ENCODE results near the gene BCL6.

- TF ChIP-seq, protein P1, sequence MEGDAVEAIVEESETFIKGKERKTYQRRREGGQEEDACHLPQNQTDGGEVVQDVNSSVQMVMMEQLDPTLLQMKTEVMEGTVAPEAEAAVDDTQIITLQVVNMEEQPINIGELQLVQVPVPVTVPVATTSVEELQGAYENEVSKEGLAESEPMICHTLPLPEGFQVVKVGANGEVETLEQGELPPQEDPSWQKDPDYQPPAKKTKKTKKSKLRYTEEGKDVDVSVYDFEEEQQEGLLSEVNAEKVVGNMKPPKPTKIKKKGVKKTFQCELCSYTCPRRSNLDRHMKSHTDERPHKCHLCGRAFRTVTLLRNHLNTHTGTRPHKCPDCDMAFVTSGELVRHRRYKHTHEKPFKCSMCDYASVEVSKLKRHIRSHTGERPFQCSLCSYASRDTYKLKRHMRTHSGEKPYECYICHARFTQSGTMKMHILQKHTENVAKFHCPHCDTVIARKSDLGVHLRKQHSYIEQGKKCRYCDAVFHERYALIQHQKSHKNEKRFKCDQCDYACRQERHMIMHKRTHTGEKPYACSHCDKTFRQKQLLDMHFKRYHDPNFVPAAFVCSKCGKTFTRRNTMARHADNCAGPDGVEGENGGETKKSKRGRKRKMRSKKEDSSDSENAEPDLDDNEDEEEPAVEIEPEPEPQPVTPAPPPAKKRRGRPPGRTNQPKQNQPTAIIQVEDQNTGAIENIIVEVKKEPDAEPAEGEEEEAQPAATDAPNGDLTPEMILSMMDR (IDR thresholded peaks at IDR 0.05), result no peak
- TF ChIP-seq, protein P2, sequence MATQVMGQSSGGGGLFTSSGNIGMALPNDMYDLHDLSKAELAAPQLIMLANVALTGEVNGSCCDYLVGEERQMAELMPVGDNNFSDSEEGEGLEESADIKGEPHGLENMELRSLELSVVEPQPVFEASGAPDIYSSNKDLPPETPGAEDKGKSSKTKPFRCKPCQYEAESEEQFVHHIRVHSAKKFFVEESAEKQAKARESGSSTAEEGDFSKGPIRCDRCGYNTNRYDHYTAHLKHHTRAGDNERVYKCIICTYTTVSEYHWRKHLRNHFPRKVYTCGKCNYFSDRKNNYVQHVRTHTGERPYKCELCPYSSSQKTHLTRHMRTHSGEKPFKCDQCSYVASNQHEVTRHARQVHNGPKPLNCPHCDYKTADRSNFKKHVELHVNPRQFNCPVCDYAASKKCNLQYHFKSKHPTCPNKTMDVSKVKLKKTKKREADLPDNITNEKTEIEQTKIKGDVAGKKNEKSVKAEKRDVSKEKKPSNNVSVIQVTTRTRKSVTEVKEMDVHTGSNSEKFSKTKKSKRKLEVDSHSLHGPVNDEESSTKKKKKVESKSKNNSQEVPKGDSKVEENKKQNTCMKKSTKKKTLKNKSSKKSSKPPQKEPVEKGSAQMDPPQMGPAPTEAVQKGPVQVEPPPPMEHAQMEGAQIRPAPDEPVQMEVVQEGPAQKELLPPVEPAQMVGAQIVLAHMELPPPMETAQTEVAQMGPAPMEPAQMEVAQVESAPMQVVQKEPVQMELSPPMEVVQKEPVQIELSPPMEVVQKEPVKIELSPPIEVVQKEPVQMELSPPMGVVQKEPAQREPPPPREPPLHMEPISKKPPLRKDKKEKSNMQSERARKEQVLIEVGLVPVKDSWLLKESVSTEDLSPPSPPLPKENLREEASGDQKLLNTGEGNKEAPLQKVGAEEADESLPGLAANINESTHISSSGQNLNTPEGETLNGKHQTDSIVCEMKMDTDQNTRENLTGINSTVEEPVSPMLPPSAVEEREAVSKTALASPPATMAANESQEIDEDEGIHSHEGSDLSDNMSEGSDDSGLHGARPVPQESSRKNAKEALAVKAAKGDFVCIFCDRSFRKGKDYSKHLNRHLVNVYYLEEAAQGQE (IDR thresholded peaks at IDR 0.05; ENCODE audit: insufficient read depth in 1 of 2, low read depth in 2 of 2, low read length in 1 of 2), result no peak
- no peak for TF ChIP-seq POLR2AphosphoS5 (IDR thresholded peaks at IDR 0.05; ENCODE audit: low read depth, low read length)
These were observed 13.2 kb upstream of the BCL6 start for GRCh38 chr3:187758318-187758955.
